Neural progenitor cell (in vitro differentiated cells): ENCODE data around the gene RBM42. TPM values are rescaled to one million over a fixed set of nuclear protein-coding genes. Genes with fewer than 3 reads are reported as not detected.

Experiments
- DNase-seq: peaks from one replicate; pipeline ENCODE4 v3.0.0-alpha.2; 2016; ENCODE audit warnings: low spot score
- H2AFZ ChIP-seq: fragments of 200-600 bp; sonication (generic); replicated peaks from 2 replicates; pipeline ENCODE4 v1.6.1; 2016; ENCODE audit warnings: antibody characterized with exemption
- H3F3A ChIP-seq: fragments of 200-600 bp; sonication (generic); 2 replicates; pipeline ENCODE4 v1.6.1; 2016; ENCODE audit warnings: antibody characterized with exemption, low read depth
- H3K27ac ChIP-seq: fragments of 200-600 bp; sonication (generic); 2 replicates; pipeline ENCODE4 v1.5.1; 2016; ENCODE audit warnings: mild to moderate bottlenecking
- H3K27me3 ChIP-seq: fragments of 200-600 bp; sonication (generic); 2 replicates; pipeline ENCODE4 v1.6.1; 2016; ENCODE audit warnings: mild to moderate bottlenecking, moderate library complexity
- H3K36me3 ChIP-seq: fragments of 200-600 bp; sonication (generic); 2 replicates; pipeline ENCODE4 v1.5.1; 2016
- H3K4me1 ChIP-seq: fragments of 200-600 bp; sonication (generic); 2 replicates; pipeline ENCODE4 v1.6.1; 2016; ENCODE audit warnings: mixed run types
- H3K4me2 ChIP-seq: fragments of 200-600 bp; sonication (generic); 2 replicates; pipeline ENCODE4 v1.6.1; 2016
- H3K4me3 ChIP-seq: fragments of 200-600 bp; sonication (generic); 2 replicates; pipeline ENCODE4 v1.5.1; 2016
- H3K79me2 ChIP-seq: fragments of 200-600 bp; sonication (generic); 2 replicates; pipeline ENCODE4 v1.6.1; 2016; ENCODE audit warnings: low read depth
- H3K9ac ChIP-seq: fragments of 200-600 bp; sonication (generic); 2 replicates; pipeline ENCODE4 v1.6.1; 2016
- H3K9me3 ChIP-seq: fragments of 200-600 bp; sonication (generic); 2 replicates; pipeline ENCODE4 v1.5.1; 2016; ENCODE audit warnings: low read depth
- H4K20me1 ChIP-seq: fragments of 200-600 bp; sonication (generic); 2 replicates; pipeline ENCODE4 v1.6.1; 2016; ENCODE audit warnings: low read depth
- H3K27ac Mint-ChIP-seq: 3 replicates; pipeline ENCODE4 v1.8.0; 2021; ENCODE audit warnings: mixed read lengths
- H3K27me3 Mint-ChIP-seq: 2 replicates; pipeline ENCODE4 v1.8.0; 2022; ENCODE audit warnings: low read depth, mild to moderate bottlenecking, inconsistent platforms, moderate library complexity, mixed read lengths; ENCODE audit not compliant: insufficient read depth
- H3K36me3 Mint-ChIP-seq: 3 replicates; pipeline ENCODE4 v1.8.0; 2021; ENCODE audit warnings: mixed read lengths
- H3K4me1 Mint-ChIP-seq: 3 replicates; pipeline ENCODE4 v1.8.0; 2021; ENCODE audit warnings: mixed read lengths
- H3K4me3 Mint-ChIP-seq: 3 replicates; pipeline ENCODE4 v1.8.0; 2021; ENCODE audit warnings: mild to moderate bottlenecking, moderate library complexity, mixed read lengths
- H3K9me3 Mint-ChIP-seq: 3 replicates; pipeline ENCODE4 v1.8.0; 2020; ENCODE audit warnings: mixed read lengths
- CTCF ChIP-seq: fragments of 200-600 bp; sonication (generic); IDR thresholded peaks from 2 replicates; pipeline ENCODE4 v1.5.1; 2017; ENCODE audit warnings: antibody characterized with exemption, mild to moderate bottlenecking
- EZH2 ChIP-seq: fragments of 200-600 bp; sonication (generic); IDR thresholded peaks from 2 replicates; pipeline ENCODE4 v1.6.1; 2017; ENCODE audit warnings: antibody characterized with exemption, mild to moderate bottlenecking, moderate library complexity
- EZH2phosphoT487 ChIP-seq: fragments of 200-600 bp; sonication (generic); IDR thresholded peaks from 2 replicates; pipeline ENCODE4 v1.6.1; 2017; ENCODE audit warnings: antibody characterized with exemption
- total RNA-seq: library from RNA; depleted of rRNA; stranded (reverse); fragments of >200 nt; gene quantifications from 2 replicates; pipeline ENCODE4 v1.2.3, GENCODE V29; 2015; ENCODE audit warnings: low replicate concordance

Gene RBM42
- total RNA-seq, 1 donor from 2014 or later = 20.1 TPM

GRCh38 chr19:35643255-35644205 lies 14.7 kb downstream of the RBM42 start:
- peak; percentile 97 for DNase-seq
- peak overlapping the region; percentile 42 for H3K27ac Mint-ChIP-seq
- H3K36me3 Mint-ChIP-seq = no peaks in the 10 kb centered on the region
- Histone ChIP-seq H3K36me3 (no peaks in the 10 kb centered on the region), H3K9me3 (no peaks in the 10 kb centered on the region), H2AFZ (peak overlapping the region; percentile 87), H3K27ac (no peak overlapping the region), H3F3A (peaks cover 55% of the 10 kb centered on the region), H3K4me3 (peak overlapping the region; percentile 56), H3K9ac (no peak overlapping the region), H3K4me2 (peak overlapping the region; percentile 83), H4K20me1 (no peaks in the 10 kb centered on the region), H3K79me2 (peaks cover 3% of the 10 kb centered on the region), H3K4me1 (peaks cover 25% of the 10 kb centered on the region), H3K27me3 (peaks cover 15% of the 10 kb centered on the region)
- peaks cover 27% of the 10 kb centered on the region for H3K4me1 Mint-ChIP-seq
- H3K4me3 Mint-ChIP-seq = peak overlapping the region; percentile 90
- peaks cover 10% of the 10 kb centered on the region for H3K27me3 Mint-ChIP-seq
- TF ChIP-seq EZH2 (no peak), EZH2phosphoT487 (no peak), CTCF (no peak)
- no peaks in the 10 kb centered on the region for H3K9me3 Mint-ChIP-seq

GRCh38 chr19:35644206-35644986 lies 15.6 kb downstream of the RBM42 start:
- H3K4me3 Mint-ChIP-seq = peak overlapping the region; percentile 90
- no peaks in the 10 kb centered on the region for H3K36me3 ChIP-seq
- peaks cover 31% of the 10 kb centered on the region for H3K4me1 Mint-ChIP-seq
- H3K36me3 Mint-ChIP-seq = no peaks in the 10 kb centered on the region
- H3K27ac Mint-ChIP-seq = peak overlapping the region; percentile 66
- H3K4me1 ChIP-seq = peaks cover 24% of the 10 kb centered on the region
- peaks cover 12% of the 10 kb centered on the region for H3K79me2 ChIP-seq
- peak; percentile 96 for DNase-seq
- peak overlapping the region; percentile 56 for H3K4me3 ChIP-seq
- H3K9me3 ChIP-seq = no peaks in the 10 kb centered on the region
- H3K4me2 ChIP-seq = peak overlapping the region; percentile 83
- H2AFZ ChIP-seq = peak overlapping the region; percentile 48
- H3K9ac ChIP-seq = no peak overlapping the region
- TF ChIP-seq CTCF = no peak
- no peak for TF ChIP-seq EZH2phosphoT487
- no peak for TF ChIP-seq EZH2
- no peaks in the 10 kb centered on the region for H4K20me1 ChIP-seq
- peaks cover 50% of the 10 kb centered on the region for H3F3A ChIP-seq
- no peak overlapping the region for H3K27ac ChIP-seq
- H3K9me3 Mint-ChIP-seq = no peaks in the 10 kb centered on the region
- H3K27me3 Mint-ChIP-seq = peaks cover 10% of the 10 kb centered on the region
- peaks cover 15% of the 10 kb centered on the region for H3K27me3 ChIP-seq

GRCh38 chr19:35644987-35645679 lies 16.3 kb downstream of the RBM42 start:
- Mint-ChIP-seq H3K27ac (peak overlapping the region; percentile 83), H3K4me1 (peaks cover 27% of the 10 kb centered on the region), H3K27me3 (peaks cover 10% of the 10 kb centered on the region), H3K36me3 (no peaks in the 10 kb centered on the region), H3K9me3 (no peaks in the 10 kb centered on the region), H3K4me3 (peak overlapping the region; percentile 90)
- H3K27ac ChIP-seq = no peak overlapping the region
- H2AFZ ChIP-seq = peak overlapping the region; percentile 30
- peaks cover 15% of the 10 kb centered on the region for H3K27me3 ChIP-seq
- TF ChIP-seq EZH2phosphoT487 (no peak), CTCF (no peak), EZH2 (no peak)
- no peaks in the 10 kb centered on the region for H3K36me3 ChIP-seq
- no peak overlapping the region for H3K9ac ChIP-seq
- peak overlapping the region; percentile 56 for H3K4me3 ChIP-seq
- H3K9me3 ChIP-seq = no peaks in the 10 kb centered on the region
- H3K4me1 ChIP-seq = peaks cover 22% of the 10 kb centered on the region
- H3K4me2 ChIP-seq = peak overlapping the region; percentile 83
- H4K20me1 ChIP-seq = no peaks in the 10 kb centered on the region
- H3K79me2 ChIP-seq = peaks cover 19% of the 10 kb centered on the region
- peaks cover 45% of the 10 kb centered on the region for H3F3A ChIP-seq
- peak; percentile 96 for DNase-seq
